HG02885 (cell line): ENCODE measurements around the gene CACNA1C.
"Not testable (repeated sequence)": the region's sequence is repeated elsewhere in the genome, so short reads cannot be mapped to it uniquely, and the experiment has no call there.

Source experiments
- ATAC-seq: cut with Tn5 transposase; IDR thresholded peaks from one replicate; pipeline ENCODE4 v1.9.1; 2021; ENCODE audit warnings: mild to moderate bottlenecking; ENCODE audit not compliant: unreplicated experiment, poor library complexity

The CACNA1C gene

GRCh38 chr12:2484141-2484776 lies 431.5 kb downstream of the CACNA1C start:
- ATAC-seq: no peak

- no peak for ATAC-seq
These were observed 432.9 kb downstream of the CACNA1C start for GRCh38 chr12:2485681-2486080.

GRCh38 chr12:2486796-2487195 lies 434.0 kb downstream of the CACNA1C start:
- no peak for ATAC-seq

GRCh38 chr12:2487278-2487677 lies 434.5 kb downstream of the CACNA1C start:
- ATAC-seq: no peak

- no peak for ATAC-seq
These were observed 435.3 kb downstream of the CACNA1C start for GRCh38 chr12:2488131-2488530.

GRCh38 chr12:2488596-2488995 lies 435.8 kb downstream of the CACNA1C start:
- ATAC-seq: no peak

GRCh38 chr12:2489275-2489674 lies 436.5 kb downstream of the CACNA1C start:
- ATAC-seq: no peak

- ATAC-seq: no peak
These were observed 438.0 kb downstream of the CACNA1C start for GRCh38 chr12:2490831-2491230.

GRCh38 chr12:2491349-2491748 lies 438.6 kb downstream of the CACNA1C start:
- ATAC-seq: not testable (repeated sequence)

GRCh38 chr12:2492236-2492635 lies 439.4 kb downstream of the CACNA1C start:
- ATAC-seq: no peak

GRCh38 chr12:2493086-2493485 lies 440.3 kb downstream of the CACNA1C start:
- ATAC-seq: no peak

GRCh38 chr12:2494486-2495192 lies 441.9 kb downstream of the CACNA1C start:
- ATAC-seq: no peak

GRCh38 chr12:2495417-2496112 lies 442.8 kb downstream of the CACNA1C start:
- ATAC-seq: no peak

GRCh38 chr12:2498964-2499500 lies 446.2 kb downstream of the CACNA1C start:
- ATAC-seq: no peak

GRCh38 chr12:2501464-2502191 lies 448.8 kb downstream of the CACNA1C start:
- ATAC-seq: no peak

- ATAC-seq: no peak
These were observed 450.2 kb downstream of the CACNA1C start for GRCh38 chr12:2503036-2503435.

GRCh38 chr12:2503762-2504161 lies 451.0 kb downstream of the CACNA1C start:
- ATAC-seq: no peak

- no peak for ATAC-seq
These were observed 451.8 kb downstream of the CACNA1C start for GRCh38 chr12:2504577-2504976.

- no peak for ATAC-seq
These were observed 455.0 kb downstream of the CACNA1C start for GRCh38 chr12:2507814-2508213.

GRCh38 chr12:2509137-2509536 lies 456.4 kb downstream of the CACNA1C start:
- ATAC-seq: no peak

- ATAC-seq: no peak
These were observed 457.3 kb downstream of the CACNA1C start for GRCh38 chr12:2510045-2510444.
